ENCODE results near the gene KDM3A.

KDM3A gene

DNA sequence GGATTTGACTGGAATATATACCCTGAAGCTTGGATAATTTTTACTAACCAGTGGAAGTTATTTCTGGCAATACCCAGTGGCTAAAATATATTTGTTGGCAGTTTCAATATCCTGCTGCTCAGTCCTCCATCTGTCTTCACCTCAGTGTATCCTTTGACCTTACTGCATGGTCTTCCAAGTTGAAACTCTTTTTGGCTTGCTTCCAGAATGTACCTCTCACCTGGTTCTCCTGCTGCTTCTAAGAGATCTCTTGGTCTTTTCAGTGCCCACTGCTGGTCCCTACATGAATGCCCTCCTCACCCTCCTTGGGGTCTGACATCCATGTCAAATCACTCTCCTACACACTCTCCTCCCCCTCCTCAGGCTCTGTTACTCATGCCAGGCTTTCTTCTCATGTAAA, 4.8 kb upstream of the KDM3A start:
- no peak for DNase-seq

DNA sequence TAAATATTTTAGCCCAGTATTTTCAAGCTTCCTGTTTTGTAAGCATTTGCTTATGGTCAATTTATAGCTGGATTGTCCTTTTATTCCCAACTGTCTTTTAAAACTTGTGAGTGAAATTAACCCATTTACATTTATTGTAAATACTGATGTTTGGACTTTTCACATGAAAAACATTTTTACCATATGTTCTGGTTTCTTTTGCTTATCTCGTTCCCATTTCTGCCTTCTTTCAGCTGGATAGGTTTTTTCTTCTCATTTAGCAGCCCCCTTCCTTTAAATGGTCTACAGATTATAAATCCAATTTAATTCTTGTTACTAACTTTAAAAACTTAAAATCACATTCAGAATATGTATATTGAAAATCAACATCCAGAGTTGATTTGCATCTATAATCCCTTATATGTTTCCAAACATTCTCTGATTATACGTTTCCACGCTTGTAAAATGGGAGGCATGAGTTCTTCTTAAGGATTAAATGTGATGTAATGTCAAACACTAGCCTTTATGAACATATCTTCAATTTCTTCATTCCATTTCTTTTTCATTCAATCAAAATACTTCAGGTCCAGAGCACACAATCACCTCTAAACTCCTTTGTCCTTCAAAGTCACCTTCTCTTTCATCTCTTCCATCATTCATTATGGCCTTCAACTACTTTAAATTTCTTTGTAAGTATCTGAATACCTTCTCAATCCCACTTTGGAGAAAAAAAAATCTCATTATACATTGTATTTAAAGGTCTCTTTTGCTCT, 1.1 kb upstream of the KDM3A start:
- DNase-seq, result no peak

DNA sequence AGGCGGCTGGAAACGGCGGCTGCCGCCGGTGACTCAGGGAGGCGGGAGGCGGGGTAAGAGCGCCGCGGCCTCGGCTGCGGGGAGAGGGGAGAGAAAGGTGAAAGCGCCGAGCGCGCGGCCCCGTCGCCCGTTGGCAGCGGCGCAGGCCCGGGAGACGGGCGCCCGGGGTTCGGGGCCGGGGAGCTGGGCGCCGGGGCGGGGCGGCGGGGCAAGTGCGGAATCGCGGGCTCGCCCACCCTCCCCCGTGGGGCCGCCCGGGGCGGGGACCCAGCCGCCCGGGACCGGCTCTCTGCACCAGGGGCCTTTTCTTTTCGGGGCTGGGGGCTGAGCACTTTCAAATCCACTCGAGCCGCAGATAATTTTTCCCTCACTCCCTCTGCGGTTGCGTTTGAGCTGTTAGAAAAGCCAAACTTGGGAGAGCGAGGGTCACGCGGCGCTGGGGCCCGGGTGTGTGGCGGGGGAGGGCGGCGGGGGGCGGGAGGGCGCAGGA, 266 bp downstream of the KDM3A start:
- DNase-seq, result no peak

DNA sequence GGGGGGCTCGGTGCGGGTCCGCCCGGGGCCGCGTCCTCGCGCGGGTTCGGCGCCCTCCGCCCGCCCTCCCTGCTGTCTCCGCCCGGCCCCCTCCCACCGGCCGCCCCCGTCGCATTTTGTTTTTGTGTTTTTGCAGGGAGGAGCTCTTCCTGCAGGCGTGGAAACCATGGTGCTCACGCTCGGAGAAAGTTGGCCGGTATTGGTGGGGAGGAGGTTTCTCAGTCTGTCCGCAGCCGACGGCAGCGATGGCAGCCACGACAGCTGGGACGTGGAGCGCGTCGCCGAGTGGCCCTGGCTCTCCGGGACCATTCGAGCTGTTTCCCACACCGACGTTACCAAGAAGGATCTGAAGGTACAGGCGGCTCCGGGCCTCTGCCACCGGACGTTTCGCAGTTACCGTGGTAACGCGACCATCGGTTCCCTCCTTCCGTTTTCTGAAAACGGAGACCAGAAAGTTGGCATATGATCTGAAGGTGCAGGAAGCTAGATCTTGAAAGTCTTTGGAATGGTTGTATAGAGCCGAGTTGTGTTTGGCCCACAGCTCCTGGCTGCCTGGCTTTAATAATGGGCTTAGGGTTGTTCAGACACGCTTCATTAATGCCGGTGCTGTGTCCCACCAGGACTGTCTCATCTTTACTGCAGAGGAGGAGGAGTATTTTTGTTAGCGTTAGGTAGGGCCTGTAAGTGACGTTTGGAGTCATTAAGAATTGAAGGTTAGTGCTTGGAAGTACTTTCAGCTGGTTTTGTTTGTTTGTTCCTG, 891 bp downstream of the KDM3A start:
- peak; percentile 73 for DNase-seq

DNA sequence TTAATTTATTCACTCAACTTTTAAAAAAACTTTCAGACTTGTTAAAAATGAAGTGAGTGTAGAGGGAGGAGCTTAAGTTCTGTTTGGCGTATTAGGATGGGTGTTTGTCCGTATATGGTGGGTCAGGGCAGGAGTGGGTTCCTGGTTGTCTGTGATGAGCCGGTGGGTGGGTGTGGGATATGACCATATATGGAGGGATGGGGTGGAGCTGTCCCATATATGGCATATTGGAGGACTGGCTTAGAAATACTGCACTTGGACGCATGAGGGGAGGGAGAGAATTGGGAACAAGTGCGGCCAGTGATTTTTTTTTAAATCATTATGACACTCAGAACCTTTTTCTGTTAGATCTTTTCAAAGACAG, 1.5 kb downstream of the KDM3A start:
- DNase-seq, result peak; percentile 87

DNA sequence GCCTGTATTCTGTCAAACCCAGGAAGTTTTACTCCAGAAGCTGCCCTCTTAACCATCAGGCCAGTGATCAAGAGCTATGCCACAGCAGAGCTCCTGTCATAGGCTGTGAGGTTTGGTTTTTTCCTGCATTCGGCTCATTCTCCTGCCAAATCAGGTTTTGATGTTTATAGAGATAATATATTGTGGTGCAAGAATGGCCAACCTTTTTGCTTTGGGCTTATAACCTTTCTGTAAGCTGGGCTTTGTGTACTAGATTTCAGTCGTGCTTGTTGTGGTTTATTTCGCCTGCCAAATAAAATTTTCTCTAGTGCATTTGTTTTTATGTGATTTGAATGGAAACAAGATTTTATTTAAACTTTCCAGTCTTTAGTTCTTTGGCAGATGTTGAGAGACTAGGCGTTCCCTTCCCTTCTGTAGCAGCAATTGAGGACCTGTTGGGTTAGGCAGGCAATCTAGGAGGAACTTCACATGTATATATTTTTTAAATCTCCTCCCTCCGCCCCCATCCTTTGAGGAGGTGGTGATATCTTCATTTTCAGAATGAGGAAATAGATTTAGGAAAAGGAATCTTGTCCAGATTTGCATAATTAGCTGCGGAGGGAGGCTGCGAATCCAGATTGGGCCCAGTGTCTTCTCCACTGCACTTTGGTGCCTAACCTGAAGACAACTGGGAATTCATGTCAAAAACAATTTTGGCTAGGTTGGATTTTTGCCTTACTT, 2.6 kb downstream of the KDM3A start:
- DNase-seq, result no peak

DNA sequence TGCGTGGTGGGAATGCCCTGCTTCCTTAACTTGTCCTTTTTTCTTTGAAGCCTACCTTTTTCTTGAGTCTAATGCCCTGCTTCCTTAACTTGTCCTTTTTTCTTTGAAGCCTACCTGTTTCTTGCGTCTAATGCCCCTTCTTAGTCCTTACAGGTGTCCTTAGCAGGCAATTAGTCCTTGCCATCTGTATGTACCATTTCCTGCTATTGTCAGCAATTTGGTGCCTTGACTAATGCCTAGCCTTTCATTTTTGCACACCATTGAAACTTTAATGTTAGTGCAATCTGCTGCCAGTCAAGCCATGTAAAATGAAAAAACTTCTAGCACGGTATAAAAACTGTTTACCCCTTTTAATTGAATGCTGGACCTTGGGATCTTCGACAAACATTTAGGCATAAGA, 4.3 kb downstream of the KDM3A start:
- no peak for DNase-seq

DNA sequence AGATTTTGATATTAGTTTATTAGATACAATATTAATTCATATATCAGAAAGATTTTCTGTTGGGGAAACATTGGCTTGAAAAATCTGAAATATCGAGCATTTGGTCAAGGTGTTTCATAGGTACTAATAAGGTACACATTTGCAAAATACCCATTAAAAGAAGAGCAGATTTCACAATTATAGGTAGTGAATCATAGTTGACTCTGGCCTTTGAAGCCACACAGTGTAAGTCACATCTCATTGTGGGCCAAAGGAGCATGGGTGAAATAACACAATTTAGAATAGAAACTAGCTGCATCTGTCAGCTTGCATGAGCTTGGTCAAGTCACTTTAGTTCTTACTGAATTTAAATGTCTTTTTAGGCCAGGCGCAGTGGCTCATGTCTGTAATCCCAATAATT, 4.9 kb downstream of the KDM3A start:
- DNase-seq, result peak; percentile 9

DNA sequence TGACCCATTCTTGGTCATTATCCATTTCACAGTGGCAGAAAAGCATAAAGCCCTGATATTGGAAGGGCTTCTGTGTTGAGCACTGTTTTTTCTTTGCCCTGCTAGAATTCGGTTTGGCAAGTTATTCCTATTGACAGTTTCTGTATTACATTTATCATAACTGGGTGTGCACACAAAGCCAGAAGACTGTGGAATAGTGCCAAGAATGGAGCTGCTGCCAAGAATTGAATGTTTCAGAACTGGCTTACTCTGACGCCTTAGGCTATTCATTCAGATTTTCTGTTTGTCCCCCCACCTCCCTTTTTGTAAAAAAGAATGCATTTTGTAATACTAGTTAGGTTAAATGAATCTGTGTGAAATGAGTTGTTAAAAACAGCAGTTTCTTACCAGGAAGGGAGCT, 12.7 kb downstream of the KDM3A start:
- no peak for DNase-seq

DNA sequence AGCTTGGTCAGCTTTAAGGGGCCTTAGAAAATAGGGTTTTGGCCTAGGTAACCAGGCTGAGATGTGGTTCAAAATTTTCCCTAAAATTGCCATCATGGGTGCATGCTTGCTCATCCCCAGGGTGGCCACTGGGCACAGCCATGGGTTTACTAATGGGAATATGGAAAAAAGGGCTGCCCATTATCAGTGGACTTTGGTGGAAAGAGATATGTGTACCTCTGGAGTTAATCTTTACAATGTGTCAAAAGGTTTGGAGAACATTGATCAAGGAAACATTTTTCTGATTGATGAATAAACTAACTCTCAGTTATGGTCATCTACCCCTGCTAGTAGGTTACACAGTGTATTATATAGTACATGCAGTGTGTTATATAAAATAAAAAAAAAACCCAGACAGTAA, 13.1 kb downstream of the KDM3A start:
- no peak for DNase-seq

DNA sequence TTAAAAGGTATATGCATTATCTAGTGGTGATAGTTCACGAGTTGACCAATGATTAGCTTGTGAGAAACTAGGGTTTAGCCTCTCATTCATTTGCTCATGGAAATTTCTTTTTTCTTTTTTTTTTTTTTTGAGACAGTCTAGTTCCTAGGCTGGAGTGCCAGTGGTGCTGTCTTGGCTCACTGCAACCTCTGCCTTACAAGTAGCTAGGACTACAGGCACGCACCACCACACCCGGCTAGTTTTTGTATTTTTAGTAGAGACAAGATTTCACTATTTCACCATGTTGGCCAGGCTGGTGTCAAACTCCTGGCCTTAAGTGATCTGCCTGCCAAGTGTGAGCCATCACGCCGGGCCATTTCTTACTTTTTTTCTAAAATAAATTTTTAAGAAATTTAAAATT, 14.0 kb downstream of the KDM3A start:
- DNase-seq, result no peak

DNA sequence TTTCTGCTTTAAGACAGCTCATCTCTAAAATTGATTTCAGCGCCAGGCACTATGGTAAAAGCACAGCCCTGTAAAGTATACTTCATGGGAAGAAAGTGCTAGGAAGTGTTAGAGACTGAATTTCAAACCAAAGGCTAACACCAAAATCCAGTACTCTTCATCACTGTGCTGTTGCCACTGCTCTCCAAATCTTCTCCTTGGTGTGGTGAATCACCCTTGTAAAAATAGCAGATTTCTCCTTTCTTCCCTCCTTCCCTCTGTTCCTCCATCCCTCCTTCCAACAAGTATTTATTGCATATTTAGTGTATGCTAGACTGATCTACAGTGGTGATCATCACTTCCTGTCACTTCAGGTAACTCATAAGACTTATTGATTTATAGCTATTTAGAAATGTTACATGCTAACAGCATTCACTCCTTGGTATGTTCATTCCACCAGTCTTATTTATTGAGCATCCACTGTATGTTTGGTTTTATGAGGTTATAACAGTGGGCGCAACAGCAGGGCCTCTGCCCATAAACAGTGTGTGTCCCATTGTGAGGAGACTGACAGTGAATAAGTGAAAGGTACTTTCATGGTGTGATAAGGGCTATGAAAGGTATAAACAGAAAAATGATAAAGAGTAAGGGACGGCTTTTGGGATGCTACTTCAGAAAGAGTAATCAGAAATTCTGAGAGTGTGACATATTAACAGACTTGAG, 20.0 kb downstream of the KDM3A start:
- DNase-seq, result no peak

DNA sequence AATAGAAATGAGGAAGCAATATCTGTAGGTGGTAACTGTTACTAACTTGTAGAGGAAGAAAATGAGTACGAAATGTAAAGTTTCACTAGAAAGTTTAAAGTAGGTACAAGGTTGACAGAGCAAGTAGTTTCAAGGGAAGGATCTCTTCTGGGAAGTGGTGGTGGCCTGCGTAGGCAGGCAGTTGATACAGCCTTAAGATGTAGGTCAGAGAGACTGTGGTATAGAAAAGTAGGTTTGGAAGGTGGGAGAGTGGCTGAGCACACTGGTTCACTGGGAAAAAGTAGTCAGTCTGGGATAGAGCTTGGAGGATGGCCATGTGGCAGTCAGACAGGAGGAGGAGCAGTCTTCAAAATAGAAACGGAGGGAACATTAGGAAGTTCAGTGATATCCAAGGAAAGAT, 23.5 kb downstream of the KDM3A start:
- no peak for DNase-seq

DNA sequence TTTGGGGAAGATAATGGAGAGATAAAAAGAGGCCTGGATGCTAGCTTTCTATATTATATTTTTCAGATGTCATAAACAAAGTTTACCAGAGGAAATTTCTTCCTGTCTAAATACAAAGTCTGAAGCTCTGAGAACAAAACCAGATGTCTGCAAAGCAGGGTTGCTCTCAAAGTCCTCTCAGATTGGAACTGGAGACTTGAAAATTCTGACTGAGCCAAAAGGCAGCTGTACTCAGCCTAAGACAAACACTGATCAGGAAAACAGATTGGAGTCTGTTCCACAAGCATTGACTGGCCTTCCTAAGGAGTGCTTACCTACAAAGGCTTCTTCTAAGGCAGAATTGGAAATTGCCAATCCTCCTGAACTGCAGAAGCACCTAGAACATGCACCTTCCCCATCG, 25.1 kb downstream of the KDM3A start:
- DNase-seq, result no peak

DNA sequence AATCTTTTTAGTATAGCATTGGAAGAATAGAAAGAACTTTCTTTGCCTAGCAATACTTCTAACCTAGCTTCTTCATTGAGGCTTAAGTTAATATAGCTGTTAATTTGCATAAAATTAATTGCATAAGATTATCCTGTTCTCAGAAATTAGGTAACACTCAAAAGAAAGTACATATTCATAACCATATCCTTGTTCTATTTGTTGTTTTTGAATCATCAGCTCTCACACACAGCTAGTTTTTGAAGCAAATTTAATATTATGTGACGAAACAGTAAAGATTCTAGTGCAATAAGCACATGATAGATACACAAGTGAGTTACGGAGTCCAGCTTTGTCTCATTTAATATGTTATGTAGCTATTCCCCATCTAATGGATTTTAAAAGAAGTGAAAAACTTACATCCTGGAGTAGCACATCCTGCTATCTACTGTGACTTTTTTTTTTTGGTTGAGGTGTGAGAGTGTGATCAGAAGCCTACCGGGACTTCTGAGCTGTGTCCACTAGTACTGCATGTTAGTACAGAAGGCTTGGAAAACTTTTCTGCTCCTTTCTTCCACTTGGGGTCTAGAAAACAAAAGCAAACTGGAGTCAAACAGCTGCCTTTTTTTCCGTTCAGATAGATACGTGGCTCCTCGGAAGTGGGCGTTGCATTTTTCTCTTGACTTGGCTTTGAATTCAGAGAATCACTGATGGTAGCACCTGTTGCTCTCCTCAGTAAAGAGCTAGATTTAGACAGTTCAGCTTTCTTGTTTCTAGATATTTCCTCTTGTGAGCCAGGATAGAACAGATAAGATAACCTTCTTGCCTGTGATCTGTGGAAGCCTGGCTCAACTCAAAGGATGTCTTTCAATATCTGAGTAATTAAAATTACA, 27.2 kb downstream of the KDM3A start:
- DNase-seq, result peak; percentile 18

DNA sequence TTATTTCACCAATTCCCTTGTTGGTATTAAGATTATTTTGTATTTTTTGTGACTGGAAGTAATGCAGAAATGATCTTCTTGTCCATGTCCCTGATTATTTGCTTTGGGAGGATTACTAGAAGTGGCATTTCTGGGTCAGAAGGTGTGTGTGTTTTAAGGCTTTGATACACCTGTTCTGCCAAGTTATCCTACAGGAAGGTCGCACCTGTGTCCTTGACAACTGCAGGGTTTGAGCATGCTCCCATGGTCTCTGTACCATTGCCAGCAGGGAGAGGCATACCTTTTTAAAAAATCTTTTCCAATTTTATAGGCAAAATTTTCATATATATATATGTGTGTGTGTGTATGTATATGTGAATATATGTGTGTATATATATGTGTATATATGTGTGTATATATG, 29.7 kb downstream of the KDM3A start:
- no peak for DNase-seq

DNA sequence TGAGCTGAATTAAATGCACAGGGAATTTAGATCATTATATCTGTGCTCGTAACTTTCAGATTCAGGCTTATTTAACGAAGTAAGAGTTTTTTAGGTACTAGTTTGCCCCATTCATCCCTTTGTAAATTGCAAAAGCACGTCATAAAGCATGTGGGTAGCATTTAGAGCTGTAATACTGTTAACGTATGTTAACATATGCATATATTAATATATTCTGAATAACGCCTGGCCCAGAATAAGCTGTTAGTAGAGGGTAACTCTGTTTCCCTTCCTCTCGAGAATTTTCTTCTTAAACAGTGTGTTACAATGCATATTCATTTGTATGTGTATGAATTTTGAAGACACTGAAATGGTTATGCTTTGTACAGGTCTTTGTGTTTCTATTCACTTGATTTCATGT, 30.5 kb downstream of the KDM3A start:
- no peak for DNase-seq

DNA sequence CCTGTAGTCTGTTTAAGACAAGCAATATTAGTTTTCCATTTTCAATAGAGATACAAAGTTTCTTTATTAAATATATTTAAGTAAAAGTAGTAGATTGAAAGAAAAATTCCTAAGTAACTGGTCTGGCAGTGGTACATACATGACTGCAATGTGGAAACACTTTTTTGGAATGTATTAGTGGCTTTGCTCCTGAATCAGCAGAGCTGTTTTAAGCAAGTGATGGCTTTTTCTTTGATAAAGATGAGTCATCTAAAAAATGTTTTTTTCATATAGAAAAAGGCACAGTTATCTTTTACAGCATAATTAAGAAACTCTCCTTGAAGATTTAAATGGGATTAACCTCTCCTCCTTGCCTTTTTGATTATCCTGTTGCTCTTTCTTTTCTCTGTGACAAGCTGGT, 34.9 kb downstream of the KDM3A start:
- DNase-seq, result no peak

DNA sequence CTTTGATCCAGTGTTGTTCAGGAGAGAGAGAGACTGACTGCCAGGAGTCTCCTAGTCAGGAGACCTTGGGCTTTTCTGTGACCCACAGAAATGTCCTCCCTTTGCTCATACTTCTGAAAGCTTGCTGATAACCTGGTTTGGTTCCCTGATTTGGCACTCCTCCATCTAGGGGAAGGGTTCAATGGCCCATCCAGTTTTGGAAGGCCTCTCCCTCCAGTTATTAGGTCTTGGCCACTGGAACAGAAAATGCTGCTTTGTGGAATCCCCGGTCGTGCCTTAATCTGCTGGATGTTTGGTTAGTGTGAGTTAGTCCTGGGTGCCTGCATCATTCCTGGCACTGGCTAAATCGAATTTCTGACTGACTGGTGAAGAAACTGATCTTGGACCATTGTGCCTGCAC, 35.7 kb downstream of the KDM3A start:
- DNase-seq, result no peak

DNA sequence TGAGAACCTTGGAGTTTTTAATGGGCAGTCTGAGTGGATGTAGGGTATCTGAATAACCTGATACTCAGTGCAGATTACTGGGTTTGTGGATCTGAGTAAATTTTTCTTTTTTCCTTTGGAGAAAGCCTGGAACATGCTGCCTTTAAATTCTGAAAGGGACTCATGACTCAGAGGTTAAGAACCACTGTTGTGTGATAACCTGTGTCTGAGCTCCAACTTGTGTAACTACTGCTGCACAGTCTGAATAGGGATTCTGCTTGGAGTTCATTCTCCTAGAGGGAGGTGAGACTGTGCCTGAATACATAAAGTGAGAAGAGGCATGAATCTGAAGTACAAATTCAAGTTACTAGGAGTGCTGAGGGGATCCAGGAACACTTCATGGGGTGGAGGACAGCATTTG, 36.2 kb downstream of the KDM3A start:
- no peak for DNase-seq

DNA sequence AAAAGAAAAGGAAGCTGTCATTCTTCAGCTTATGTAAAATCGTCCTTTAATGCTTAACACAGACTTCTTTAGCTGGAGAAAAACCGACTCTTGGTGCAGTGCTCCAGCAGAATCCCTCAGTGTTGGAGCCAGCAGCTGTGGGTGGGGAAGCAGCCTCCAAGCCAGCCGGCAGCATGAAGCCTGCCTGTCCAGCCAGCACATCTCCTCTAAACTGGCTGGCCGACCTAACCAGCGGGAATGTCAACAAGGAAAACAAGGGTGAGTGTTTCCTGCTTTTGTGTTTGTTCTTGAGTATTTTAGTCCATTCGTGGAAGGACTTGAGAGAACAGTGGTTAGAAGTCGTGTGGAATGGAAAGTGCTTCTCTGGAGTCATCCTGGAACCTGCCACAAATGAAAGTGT, 38.9 kb downstream of the KDM3A start:
- DNase-seq, result no peak

DNA sequence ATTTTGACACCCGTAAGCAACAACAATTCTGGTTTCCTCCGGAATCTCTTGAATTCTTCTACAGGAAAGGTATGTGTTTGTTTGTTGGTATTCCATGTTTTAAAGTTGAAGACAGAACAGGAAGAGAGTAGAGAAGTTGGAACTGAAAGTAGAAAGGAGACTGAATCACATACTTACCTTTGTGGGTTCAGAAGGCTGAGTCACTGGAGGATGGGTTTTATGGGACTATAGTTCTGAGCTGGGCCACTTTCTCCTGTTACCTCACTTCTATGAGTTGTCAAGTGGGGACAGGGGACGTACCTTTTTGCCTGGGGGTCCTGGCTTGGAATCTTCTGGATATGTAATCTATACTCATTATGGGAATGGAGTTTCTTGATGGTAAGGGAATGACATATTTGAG, 40.9 kb downstream of the KDM3A start:
- DNase-seq, result peak; percentile 18

All from activated CD4-positive, alpha-beta T cell treated with anti-CD3 and anti-CD28 coated beads for 48 hours (primary cell).